H1 (cell line): ENCODE measurements around the gene PLEKHG5.

ENCODE experiments used
- CBX5 ChIP-seq: fragments of 300-800, 300-1000 bp; sonication (generic); IDR thresholded peaks from 2 replicates; pipeline ENCODE4 v1.7.1; 2016; ENCODE audit warnings: antibody characterized with exemption, low read length, low read depth
- CTCF ChIP-seq, 3 experiments: IDR thresholded peaks; 1 replicate in 2 of 3; 2 replicates in 1 of 3; pipeline versions ENCODE4 v1.5.1 to v1.6.1; 2011; ENCODE audit warnings: low read length in 3 of 3, mild to moderate bottlenecking in 3 of 3, inconsistent platforms in 2 of 3, low read depth in 1 of 3, moderate library complexity in 1 of 3; ENCODE audit not compliant: insufficient read depth in 1 of 3; ENCODE audit errors: control extremely low read depth in 1 of 3
- EP300 ChIP-seq, 2 experiments: IDR thresholded peaks; 1 replicate in 1 of 2; 2 replicates in 1 of 2; pipeline ENCODE4 v1.6.1; 2011 to 2012; ENCODE audit warnings: low read depth in 2 of 2, low read length in 2 of 2, mild to moderate bottlenecking in 2 of 2, borderline replicate concordance in 1 of 2, inconsistent platforms in 1 of 2, moderate library complexity in 1 of 2
- EZH2 ChIP-seq: fragments of 200-600 bp; sonication (generic); IDR thresholded peaks from 2 replicates; pipeline ENCODE4 v1.7.1; 2012; ENCODE audit warnings: low read depth, mild to moderate bottlenecking, moderate library complexity, low read length, inconsistent platforms; ENCODE audit not compliant: severe bottlenecking
- MAFK ChIP-seq: IDR thresholded peaks from 2 replicates; pipeline ENCODE4 v1.6.1; 2012; ENCODE audit warnings: low read depth, mild to moderate bottlenecking, improper control_type of control experiment, low read length
- POLR2A ChIP-seq, 2 experiments: IDR thresholded peaks; 1 replicate in 1 of 2; 2 replicates in 1 of 2; pipeline ENCODE4 v1.6.1; 2011; ENCODE audit warnings: low read depth in 2 of 2, low read length in 2 of 2, mild to moderate bottlenecking in 2 of 2; ENCODE audit errors: control extremely low read depth in 1 of 2
- POLR2AphosphoS5 ChIP-seq: IDR thresholded peaks from 2 replicates; pipeline ENCODE4 v1.6.1; 2011; ENCODE audit warnings: low read depth, low read length
- SIN3A ChIP-seq, 2 experiments: IDR thresholded peaks in 1 of 2; conservative IDR thresholded peaks in 1 of 2; 2 replicates each; pipeline ENCODE4 v1.6.1; 2011 to 2012; ENCODE audit warnings: low read length in 2 of 2, improper control_type of control experiment in 1 of 2, low read depth in 1 of 2, mild to moderate bottlenecking in 1 of 2
- TAF1 ChIP-seq: IDR thresholded peaks from 2 replicates; pipeline ENCODE4 v1.6.1; 2011; ENCODE audit warnings: mild to moderate bottlenecking, low read depth, low read length
- YY1 ChIP-seq: IDR thresholded peaks from 2 replicates; pipeline ENCODE4 v1.6.1; 2011; ENCODE audit warnings: low read depth, mild to moderate bottlenecking, low read length

- TF ChIP-seq TAF1 (no peak), CBX5 (no peak), POLR2AphosphoS5 (no peak), CTCF (IDR thresholded peaks at IDR 0.05; ENCODE audit: control extremely low read depth in 1 of 3, insufficient read depth in 1 of 3, low read depth in 1 of 3, low read length in 3 of 3) (no peak), EP300 (IDR thresholded peaks at IDR 0.05; ENCODE audit: borderline replicate concordance in 1 of 2, low read depth in 2 of 2, low read length in 2 of 2) (no peak), EZH2 (no peak), YY1 (no peak), SIN3A (conservative IDR thresholded peaks at IDR 0.05 in 1 of 2, IDR thresholded peaks at IDR 0.05 in 1 of 2; ENCODE audit: low read depth in 1 of 2, low read length in 2 of 2) (no peak), MAFK (no peak), POLR2A (IDR thresholded peaks at IDR 0.05; ENCODE audit: control extremely low read depth in 1 of 2, low read depth in 2 of 2, low read length in 2 of 2) (no peak)
Measured at GRCh38 chr1:6459850-6460265, 31.6 kb downstream of the PLEKHG5 start.
